Progenitor cell of endocrine pancreas (in vitro differentiated cells): ENCODE data around the gene EQTN. TPM values are rescaled to one million over a fixed set of nuclear protein-coding genes. Genes with fewer than 3 reads are reported as not detected.

ENCODE experiments used
- DNase-seq: peaks from one replicate; pipeline ENCODE4 v3.0.0; 2021; ENCODE audit warnings: low spot score; ENCODE audit not compliant: unreplicated experiment
- H3K27ac Mint-ChIP-seq: 2 replicates; pipeline ENCODE4 v1.8.0; 2021; ENCODE audit warnings: mild to moderate bottlenecking, moderate library complexity, mixed read lengths
- H3K27me3 Mint-ChIP-seq: 2 replicates; pipeline ENCODE4 v1.8.0; 2021; ENCODE audit warnings: mixed read lengths
- H3K36me3 Mint-ChIP-seq: 2 replicates; pipeline ENCODE4 v1.8.0; 2022; ENCODE audit warnings: mixed read lengths; ENCODE audit not compliant: insufficient read depth
- H3K4me1 Mint-ChIP-seq: 2 replicates; pipeline ENCODE4 v1.8.0; 2021; ENCODE audit warnings: low read depth, mixed read lengths
- H3K4me3 Mint-ChIP-seq: 2 replicates; pipeline ENCODE4 v1.8.0; 2021; ENCODE audit warnings: low read depth, mild to moderate bottlenecking, moderate library complexity, mixed read lengths
- H3K9me3 Mint-ChIP-seq: 2 replicates; pipeline ENCODE4 v1.8.0; 2021; ENCODE audit warnings: low read depth, mixed read lengths
- CTCF ChIP-seq: fragments of 200-600 bp; sonication (generic); IDR thresholded peaks from one replicate; pipeline ENCODE4 v1.5.0; 2021; ENCODE audit warnings: antibody characterized with exemption, mild to moderate bottlenecking; ENCODE audit not compliant: unreplicated experiment
- total RNA-seq: library from RNA; stranded (reverse); gene quantifications from 2 replicates; pipeline ENCODE4 v1.2.1, GENCODE V29; 2021

EQTN gene
- total RNA-seq, 1 donor from 2014 or later, result 1.1 TPM

GRCh38 chr9:27303219-27303618 lies 6.3 kb upstream of the EQTN start:
- no peaks in the 10 kb centered on the region for H3K9me3 Mint-ChIP-seq
- no peak overlapping the region for H3K4me3 Mint-ChIP-seq
- no peak for DNase-seq
- no peak for TF ChIP-seq CTCF
- H3K4me1 Mint-ChIP-seq, result no peaks in the 10 kb centered on the region
- H3K27me3 Mint-ChIP-seq, result peaks cover 3% of the 10 kb centered on the region
- no peaks in the 10 kb centered on the region for H3K36me3 Mint-ChIP-seq
- no peak overlapping the region for H3K27ac Mint-ChIP-seq

- Mint-ChIP-seq H3K27ac (no peak overlapping the region), H3K9me3 (no peaks in the 10 kb centered on the region), H3K36me3 (no peaks in the 10 kb centered on the region), H3K27me3 (peaks cover 3% of the 10 kb centered on the region), H3K4me1 (no peaks in the 10 kb centered on the region), H3K4me3 (no peak overlapping the region)
- DNase-seq, result no peak
- no peak for TF ChIP-seq CTCF
Observed at GRCh38 chr9:27293996-27294395, 3.0 kb downstream of the EQTN start.

DNA sequence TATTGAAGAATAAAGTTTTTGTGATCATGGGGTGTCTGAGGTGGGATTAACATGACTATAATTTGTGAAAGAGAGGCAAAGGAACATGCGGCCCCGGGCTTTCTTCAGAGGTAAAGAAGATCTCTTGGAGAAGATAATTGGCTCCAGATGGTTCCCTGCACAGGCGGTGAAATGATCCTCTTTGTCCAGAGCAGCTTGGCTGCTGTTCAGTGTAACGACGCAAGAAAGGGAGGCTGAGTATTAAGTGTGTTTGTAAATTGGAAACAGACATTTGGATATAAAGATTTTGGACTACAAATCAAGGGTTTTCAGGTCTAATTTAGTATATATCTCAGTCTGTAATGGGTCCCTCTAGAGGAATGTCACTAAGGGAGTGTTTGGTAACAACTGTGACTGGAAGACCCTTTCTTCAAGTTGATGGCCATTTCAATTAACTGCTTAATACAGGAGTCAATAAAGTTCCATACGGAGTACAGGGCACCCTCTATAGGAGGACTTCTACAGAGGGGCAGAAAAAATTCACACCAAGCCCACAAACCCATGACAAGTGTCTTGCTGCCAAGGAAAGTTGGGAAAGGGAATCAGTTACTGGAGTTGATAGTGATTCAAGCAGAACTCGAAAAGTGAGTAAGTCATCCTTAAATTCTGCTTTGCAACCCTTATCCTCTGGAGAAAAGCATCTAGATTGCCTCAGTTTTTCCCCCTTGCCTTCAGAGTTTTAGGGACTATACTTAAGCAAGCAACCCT lies 4.1 kb downstream of the EQTN start:
- Mint-ChIP-seq H3K4me1 (no peaks in the 10 kb centered on the region), H3K36me3 (no peaks in the 10 kb centered on the region), H3K27me3 (peaks cover 5% of the 10 kb centered on the region), H3K4me3 (no peak overlapping the region), H3K9me3 (no peaks in the 10 kb centered on the region), H3K27ac (no peak overlapping the region)
- no peak for DNase-seq
- no peak for TF ChIP-seq CTCF

DNA sequence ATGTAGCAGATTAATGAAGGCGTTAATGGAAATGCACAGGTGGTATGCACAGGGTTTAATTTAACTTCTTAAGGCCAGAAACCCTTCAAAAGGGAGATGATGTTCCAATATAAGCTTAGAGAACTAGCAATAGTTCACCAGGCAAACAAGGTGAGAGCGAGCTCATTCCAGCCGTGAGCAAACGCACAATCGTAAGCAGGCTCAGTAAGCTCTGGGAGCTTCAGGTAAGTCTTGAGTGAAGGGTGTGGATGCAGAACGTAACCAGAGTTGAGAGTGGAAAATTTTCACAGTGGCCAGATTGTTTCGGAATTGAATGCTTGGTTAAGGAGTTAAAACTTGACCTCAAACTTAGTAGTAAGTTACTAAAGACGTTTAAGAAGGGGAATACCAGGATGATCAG lies 5.7 kb downstream of the EQTN start:
- no peaks in the 10 kb centered on the region for H3K9me3 Mint-ChIP-seq
- no peak overlapping the region for H3K27ac Mint-ChIP-seq
- H3K4me1 Mint-ChIP-seq, result no peaks in the 10 kb centered on the region
- H3K4me3 Mint-ChIP-seq, result no peak overlapping the region
- no peak for DNase-seq
- H3K27me3 Mint-ChIP-seq, result peaks cover 5% of the 10 kb centered on the region
- no peak for TF ChIP-seq CTCF
- H3K36me3 Mint-ChIP-seq, result no peaks in the 10 kb centered on the region

DNA sequence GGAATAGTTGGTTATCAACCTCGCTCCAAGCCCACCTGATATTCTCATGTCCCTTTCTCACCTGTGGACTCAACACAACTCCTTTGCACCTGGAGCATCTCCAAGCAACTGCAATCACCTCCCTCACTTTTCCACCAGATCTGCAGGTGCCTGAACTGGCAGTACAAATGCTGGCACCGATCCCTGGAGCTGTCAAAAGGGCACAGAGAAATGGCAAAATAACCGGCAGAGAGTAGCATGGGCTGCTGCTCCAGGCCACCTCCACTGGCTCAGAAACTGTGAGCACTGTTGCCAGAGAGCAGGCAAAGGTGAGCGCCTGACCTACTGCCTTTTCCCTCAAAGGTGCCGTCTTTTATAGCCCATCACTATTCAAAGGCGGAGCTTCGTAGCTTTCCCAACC lies 14.7 kb downstream of the EQTN start:
- Mint-ChIP-seq H3K4me3 (no peak overlapping the region), H3K27ac (no peak overlapping the region), H3K27me3 (no peaks in the 10 kb centered on the region), H3K4me1 (no peaks in the 10 kb centered on the region), H3K36me3 (no peaks in the 10 kb centered on the region), H3K9me3 (no peaks in the 10 kb centered on the region)
- TF ChIP-seq CTCF, result no peak
- DNase-seq, result no peak
